Type B pancreatic cell (in vitro differentiated cells): ENCODE results near the gene RBSN. TPM values are rescaled to one million over a fixed set of nuclear protein-coding genes. Genes with fewer than 3 reads are reported as not detected.

Experiments
- DNase-seq: peaks from one replicate; pipeline ENCODE4 v3.0.0; 2021; ENCODE audit warnings: mixed read lengths; ENCODE audit not compliant: unreplicated experiment; ENCODE audit errors: extremely low spot score
- H3K27ac Mint-ChIP-seq: 2 replicates; pipeline ENCODE4 v1.8.0; 2021; ENCODE audit warnings: mild to moderate bottlenecking, mixed read lengths
- H3K27me3 Mint-ChIP-seq: 2 replicates; pipeline ENCODE4 v1.8.0; 2021; ENCODE audit warnings: mixed read lengths
- H3K36me3 Mint-ChIP-seq: 2 replicates; pipeline ENCODE4 v1.8.0; 2021; ENCODE audit warnings: mixed read lengths
- H3K4me1 Mint-ChIP-seq: one replicate; pipeline ENCODE4 v1.8.0; 2021; ENCODE audit warnings: mixed read lengths; ENCODE audit not compliant: unreplicated experiment
- H3K4me3 Mint-ChIP-seq: 2 replicates; pipeline ENCODE4 v1.8.0; 2021; ENCODE audit warnings: mild to moderate bottlenecking, mixed read lengths
- H3K9me3 Mint-ChIP-seq: 2 replicates; pipeline ENCODE4 v1.8.0; 2021; ENCODE audit warnings: mixed read lengths
- CTCF ChIP-seq: fragments of 200-600 bp; sonication (generic); conservative IDR thresholded peaks from 2 replicates; pipeline ENCODE4 v1.5.0; 2021; ENCODE audit warnings: antibody characterized with exemption, mild to moderate bottlenecking
- total RNA-seq: library from RNA; stranded (reverse); gene quantifications from 2 replicates; pipeline ENCODE4 v1.2.1, GENCODE V29; 2021; ENCODE audit warnings: low replicate concordance

Gene RBSN
- total RNA-seq, 1 donor from 2014 or later: 29.1 TPM

- TF ChIP-seq CTCF: no peak
- H3K27ac Mint-ChIP-seq: no peak overlapping the region
- H3K4me3 Mint-ChIP-seq: peak overlapping the region; percentile 70
Measured at GRCh38 chr3:15096046-15096445, 2.9 kb downstream of the RBSN start.

GRCh38 chr3:15094187-15094875, 4.6 kb downstream of the RBSN start:
- Mint-ChIP-seq H3K36me3 (peaks cover 17% of the 10 kb centered on the region), H3K4me3 (no peak overlapping the region), H3K27ac (no peak overlapping the region), H3K27me3 (no peaks in the 10 kb centered on the region), H3K9me3 (no peaks in the 10 kb centered on the region), H3K4me1 (peaks cover 11% of the 10 kb centered on the region)
- no peak for TF ChIP-seq CTCF
- DNase-seq: no peak

More at GRCh38 chr3:15096046-15096445, 2.9 kb downstream of the RBSN start:
- Mint-ChIP-seq H3K36me3 (peaks cover 11% of the 10 kb centered on the region), H3K4me1 (peaks cover 14% of the 10 kb centered on the region), H3K27me3 (no peaks in the 10 kb centered on the region), H3K9me3 (no peaks in the 10 kb centered on the region)
- DNase-seq: no peak

GRCh38 chr3:15092686-15093085, 6.3 kb downstream of the RBSN start:
- peaks cover 3% of the 10 kb centered on the region for H3K4me1 Mint-ChIP-seq
- DNase-seq: no peak
- H3K27ac Mint-ChIP-seq: no peak overlapping the region
- TF ChIP-seq CTCF: no peak
- no peaks in the 10 kb centered on the region for H3K27me3 Mint-ChIP-seq
- no peaks in the 10 kb centered on the region for H3K9me3 Mint-ChIP-seq
- H3K36me3 Mint-ChIP-seq: peaks cover 14% of the 10 kb centered on the region
- H3K4me3 Mint-ChIP-seq: no peak overlapping the region

- DNase-seq: no peak
- no peak for TF ChIP-seq CTCF
- no peaks in the 10 kb centered on the region for H3K27me3 Mint-ChIP-seq
- no peaks in the 10 kb centered on the region for H3K9me3 Mint-ChIP-seq
- no peaks in the 10 kb centered on the region for H3K4me1 Mint-ChIP-seq
- no peak overlapping the region for H3K4me3 Mint-ChIP-seq
- H3K36me3 Mint-ChIP-seq: peaks cover 14% of the 10 kb centered on the region
- H3K27ac Mint-ChIP-seq: no peak overlapping the region
Measured at GRCh38 chr3:15091575-15091974, 7.4 kb downstream of the RBSN start.

- no peaks in the 10 kb centered on the region for H3K4me1 Mint-ChIP-seq
- TF ChIP-seq CTCF: no peak
- no peak overlapping the region for H3K4me3 Mint-ChIP-seq
- H3K9me3 Mint-ChIP-seq: no peaks in the 10 kb centered on the region
- no peak overlapping the region for H3K27ac Mint-ChIP-seq
- H3K27me3 Mint-ChIP-seq: no peaks in the 10 kb centered on the region
- H3K36me3 Mint-ChIP-seq: peaks cover 19% of the 10 kb centered on the region
- no peak for DNase-seq
Measured at GRCh38 chr3:15089201-15089600, 9.7 kb downstream of the RBSN start.
